ENCODE measurements around the gene GPBAR1.

The GPBAR1 gene

GRCh38 chr2:218238887-218239286 lies 21.9 kb upstream of the GPBAR1 start:
- no peak for DNase-seq (ENCODE audit: low read depth in 4 of 4, low spot score in 1 of 4)

DNA sequence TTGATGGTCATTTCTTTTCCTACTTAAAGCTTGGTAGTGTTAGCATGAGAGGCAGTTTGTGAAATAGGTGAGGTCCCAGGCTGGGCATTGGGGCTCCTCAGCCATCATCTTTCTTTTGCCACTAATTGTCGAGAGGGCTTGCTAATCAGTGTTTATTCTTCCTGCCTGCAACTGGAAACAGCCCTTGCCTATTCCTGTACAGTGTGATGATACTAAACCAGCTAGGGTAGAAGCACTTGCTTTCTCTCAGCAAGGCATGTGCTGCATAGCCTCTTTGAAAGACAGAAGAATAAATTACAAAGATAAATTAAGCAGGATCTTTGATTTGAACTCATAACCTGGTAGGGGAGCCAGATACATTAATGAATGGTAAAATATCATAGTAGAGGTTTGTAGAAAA lies 16.6 kb upstream of the GPBAR1 start:
- no peak for DNase-seq (ENCODE audit: low read depth in 4 of 4, low spot score in 1 of 4)

DNA sequence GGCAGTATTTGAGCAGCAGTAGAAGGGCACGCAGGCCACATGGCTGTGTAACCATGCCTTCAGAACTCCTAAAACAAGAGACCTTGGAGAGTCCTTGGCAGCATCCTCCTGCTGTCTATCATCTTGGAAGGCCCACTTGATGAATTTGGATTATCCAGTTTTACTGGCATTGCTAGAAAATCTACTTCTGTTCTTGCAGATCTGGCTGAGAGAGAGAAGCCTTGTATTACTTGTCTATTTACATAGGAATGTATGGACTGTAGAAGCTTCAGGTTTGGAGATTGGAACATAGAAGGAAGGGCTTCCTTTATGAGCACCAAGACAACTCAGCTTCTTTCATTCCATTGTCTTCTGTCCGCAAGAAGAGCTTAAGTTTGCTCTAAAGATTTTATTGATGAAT lies 16.1 kb upstream of the GPBAR1 start:
- no peak for DNase-seq (ENCODE audit: low read depth in 4 of 4, low spot score in 1 of 4)

DNA sequence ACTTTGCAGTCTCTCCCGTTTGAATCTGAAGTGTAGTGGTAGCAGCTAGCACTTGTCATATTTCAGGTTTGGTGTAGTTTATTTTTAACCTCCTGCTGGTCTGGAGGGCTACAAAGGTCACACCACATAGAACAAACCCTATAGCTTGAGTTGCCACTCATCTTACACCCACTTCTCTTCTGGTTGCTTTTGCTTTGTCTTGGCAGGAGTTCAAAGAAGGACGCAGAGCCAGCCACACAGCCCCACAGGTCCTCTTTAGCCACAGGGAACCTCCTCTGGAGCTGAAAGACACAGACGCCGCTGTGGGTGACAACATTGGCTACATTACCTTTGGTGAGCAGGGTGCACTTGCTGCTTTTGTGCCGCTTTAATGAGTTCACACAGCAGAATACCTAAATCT lies 15.6 kb upstream of the GPBAR1 start:
- no peak for DNase-seq (ENCODE audit: low read depth in 4 of 4, low spot score in 1 of 4)

DNA sequence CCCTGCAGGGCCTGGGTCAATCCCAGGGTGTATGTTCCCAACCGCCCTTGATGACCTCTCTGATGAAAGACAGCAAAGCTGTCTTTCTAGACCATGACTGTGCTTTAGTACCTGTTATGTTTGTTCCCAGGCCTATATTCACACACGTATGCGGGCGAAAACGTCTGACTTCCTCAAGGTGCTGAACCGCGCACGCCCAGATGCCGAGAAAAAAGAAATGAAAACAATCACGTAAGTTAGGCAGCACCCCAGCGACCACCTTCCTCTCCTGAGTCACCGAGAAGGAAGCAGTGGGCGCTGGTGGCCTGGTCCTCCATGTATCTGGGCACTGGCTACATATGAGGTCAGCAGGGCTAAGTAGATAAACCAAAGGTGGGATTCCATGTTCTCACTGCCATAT lies 11.1 kb upstream of the GPBAR1 start:
- no peak for DNase-seq (ENCODE audit: low read depth in 4 of 4, low spot score in 1 of 4)

DNA sequence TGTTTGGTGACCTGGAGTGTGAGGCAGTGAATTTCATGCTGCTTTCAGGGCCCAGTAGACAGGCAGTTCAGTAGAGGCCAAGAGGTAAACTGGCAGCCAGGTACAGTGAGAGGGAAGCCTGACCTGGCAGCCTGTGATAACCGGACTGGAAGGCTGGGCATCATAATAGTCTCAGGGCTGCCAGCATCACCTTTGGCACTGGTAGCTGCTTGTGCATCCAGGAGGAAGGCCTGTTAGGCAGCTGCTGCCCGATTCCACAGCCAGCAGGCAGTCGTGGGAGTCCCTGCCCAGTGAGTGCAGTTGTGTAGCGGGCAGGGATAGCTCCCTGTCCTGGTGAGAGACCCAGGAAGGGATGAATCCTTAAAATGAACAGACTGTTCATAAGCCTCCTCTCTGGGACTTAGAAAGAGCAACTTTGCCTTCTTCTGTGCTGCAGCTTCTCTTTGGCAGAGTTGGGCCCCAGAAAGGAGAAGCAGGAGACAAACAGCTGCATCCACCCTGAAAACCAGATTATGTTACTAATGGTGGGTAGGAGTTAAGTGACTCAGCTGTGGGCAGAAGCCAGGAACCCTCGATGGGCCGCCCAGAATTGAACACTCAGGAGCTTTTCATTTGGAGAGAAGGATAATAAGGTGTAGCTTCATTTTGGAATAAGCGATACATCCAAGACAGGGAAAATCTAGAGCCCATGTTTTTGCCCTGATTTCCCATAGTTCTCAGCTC lies 8.1 kb upstream of the GPBAR1 start:
- no peak for DNase-seq (ENCODE audit: low read depth in 4 of 4, low spot score in 1 of 4)

DNA sequence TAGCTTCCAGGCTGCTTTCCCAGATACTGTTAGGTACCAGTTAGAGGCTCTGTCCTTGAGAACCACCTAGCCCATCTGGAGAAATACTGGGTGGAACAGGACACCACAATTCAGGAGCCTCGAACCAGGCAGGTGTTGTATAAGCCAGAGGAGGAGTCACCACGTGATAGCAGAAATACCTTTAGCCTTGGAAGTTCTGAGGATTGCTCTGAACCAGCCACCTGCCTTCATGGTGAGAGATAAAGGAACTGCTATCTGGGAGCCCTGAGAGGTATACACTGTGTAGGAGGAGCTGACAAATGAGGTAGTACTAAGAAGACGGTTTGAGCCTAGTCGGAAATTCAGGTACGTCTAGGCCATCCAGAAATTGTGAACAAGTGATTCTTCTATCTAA lies 7.6 kb upstream of the GPBAR1 start:
- DNase-seq (ENCODE audit: low read depth in 4 of 4, low spot score in 1 of 4) = no peak

GRCh38 chr2:218255446-218255845 lies 5.4 kb upstream of the GPBAR1 start:
- DNase-seq (ENCODE audit: low read depth in 4 of 4, low spot score in 1 of 4) = no peak

DNA sequence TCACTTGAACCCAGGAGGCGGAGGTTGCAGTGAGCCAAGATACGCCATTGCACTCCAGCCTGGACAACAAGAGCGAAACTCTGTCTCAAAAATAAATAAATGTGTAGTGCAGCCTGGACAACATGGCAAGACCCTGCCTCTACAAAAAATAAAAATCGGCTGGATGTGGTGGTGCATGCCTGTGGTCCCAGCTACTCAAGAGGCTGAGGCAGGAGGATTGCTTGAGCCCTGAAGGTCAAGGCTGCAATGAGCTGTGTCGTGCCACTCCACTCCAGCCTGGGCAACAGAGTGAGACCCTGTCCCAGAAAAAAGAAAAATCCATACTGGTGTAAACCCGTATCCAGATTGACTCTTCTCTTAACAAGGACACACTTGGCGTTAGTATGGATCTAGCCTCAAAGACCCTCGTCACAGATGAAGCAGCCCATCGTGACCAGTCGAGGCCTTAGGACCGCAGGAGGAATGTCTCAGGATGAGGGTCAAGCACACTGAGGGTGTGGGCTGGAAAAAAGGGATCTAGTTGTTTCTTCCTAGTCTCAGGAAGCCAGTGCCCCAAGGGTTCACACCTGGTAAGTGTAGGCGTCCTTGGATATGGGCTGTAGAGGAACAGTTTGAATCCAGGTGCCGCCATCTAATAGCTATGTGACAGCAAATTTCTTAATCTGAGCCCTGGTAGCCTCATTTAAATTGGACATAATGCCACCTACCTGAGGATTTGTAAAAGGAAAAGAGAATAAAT lies 4.0 kb upstream of the GPBAR1 start:
- DNase-seq (ENCODE audit: low read depth in 4 of 4, low spot score in 1 of 4) = no peak

- DNase-seq (ENCODE audit: low read depth in 4 of 4, low spot score in 1 of 4) = peak; percentile 43 to 53 (median 48)
Observed at GRCh38 chr2:218257390-218257981, 3.3 kb upstream of the GPBAR1 start.

DNA sequence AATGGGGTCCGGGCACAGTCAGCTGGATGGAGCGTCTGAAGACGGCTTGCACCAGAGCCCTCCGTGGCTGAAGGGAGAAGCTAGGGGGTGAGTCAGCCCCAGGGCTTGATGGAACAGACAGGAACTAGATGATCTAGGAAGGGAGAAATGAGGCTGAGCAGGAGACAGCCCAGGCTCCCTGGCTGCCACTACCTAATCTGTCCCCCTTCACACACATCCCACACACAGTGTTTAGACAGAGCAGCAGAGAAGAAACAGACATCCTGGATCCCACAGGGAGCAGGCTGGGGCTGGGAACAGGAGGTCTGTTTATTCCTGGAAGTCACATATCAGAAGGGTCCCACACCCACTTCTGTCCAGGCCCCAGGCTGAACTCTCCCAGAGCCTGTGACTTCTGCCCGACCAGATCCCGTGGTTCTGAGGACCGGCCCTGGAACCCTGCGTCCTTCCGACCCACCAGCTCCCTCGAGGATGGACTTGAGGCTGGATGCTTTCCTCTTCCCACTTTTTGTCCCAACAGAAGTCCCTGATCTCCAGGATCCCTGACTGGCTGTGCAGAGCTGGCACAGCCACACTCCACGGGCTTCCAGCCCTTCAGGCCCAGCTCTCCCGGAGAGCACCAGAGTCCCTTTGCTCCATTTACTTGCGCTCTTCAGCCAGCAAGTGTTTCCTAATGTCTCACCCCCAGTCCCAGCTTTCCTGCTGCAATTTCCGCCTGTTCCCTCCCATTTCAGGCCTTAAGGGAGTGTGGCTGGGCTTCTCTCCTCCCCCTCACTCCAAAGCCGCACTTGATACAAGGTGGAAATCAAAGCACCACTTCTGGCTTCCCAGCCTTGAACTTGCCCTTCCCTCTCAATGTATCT lies 1.5 kb upstream of the GPBAR1 start:
- no peak for DNase-seq (ENCODE audit: low read depth in 4 of 4, low spot score in 1 of 4)

GRCh38 chr2:218260166-218260565 lies 649 bp upstream of the GPBAR1 start:
- no peak for DNase-seq (ENCODE audit: low read depth in 4 of 4, low spot score in 1 of 4)

DNA sequence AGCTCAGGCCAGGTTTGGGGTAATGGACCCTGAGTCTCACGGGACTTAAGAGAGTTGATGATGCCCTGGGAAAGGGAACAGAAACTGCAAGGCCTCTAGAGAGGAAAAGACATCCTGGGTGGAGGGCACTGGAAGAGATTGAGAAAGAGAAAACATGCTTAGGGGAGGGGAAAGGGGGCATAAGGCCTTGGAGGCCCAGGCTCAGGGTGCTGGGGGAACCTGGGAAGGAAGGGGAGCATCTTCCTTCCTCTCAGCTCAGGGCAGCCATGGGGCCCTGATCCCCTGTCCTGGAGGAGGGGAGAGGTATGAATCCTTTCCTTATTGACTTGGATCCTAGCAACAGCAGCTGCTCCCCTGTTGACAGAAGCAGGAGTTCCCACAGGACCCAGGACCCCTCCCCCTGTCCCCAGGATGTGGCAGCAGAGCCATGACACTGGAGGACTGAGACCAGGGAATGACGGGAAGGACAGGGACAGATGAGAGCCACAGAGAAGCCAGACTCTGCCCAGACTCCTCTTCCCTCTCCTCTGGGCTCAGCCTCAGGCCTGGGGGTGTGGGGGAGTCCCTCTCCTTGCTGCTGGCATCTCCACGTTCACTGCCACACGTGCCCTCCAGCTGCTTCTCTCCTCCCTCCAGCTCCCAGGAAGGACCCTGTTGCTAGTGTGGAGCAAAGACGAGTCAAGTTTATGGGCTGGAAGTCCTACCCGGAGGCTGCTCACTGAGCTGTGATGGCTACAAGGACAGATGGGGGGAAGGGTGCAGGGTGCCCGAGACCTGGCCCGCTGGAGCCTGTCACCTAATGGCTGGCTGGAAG lies 815 bp downstream of the GPBAR1 start:
- DNase-seq (ENCODE audit: low read depth in 4 of 4, low spot score in 1 of 4) = no peak

- no peak for DNase-seq (ENCODE audit: low read depth in 4 of 4, low spot score in 1 of 4)
Observed at GRCh38 chr2:218262237-218262600, 1.4 kb downstream of the GPBAR1 start.

- DNase-seq (ENCODE audit: low read depth in 4 of 4, low spot score in 1 of 4) = no peak
Observed at GRCh38 chr2:218262631-218263586, 2.1 kb downstream of the GPBAR1 start.

- no peak for DNase-seq (ENCODE audit: low read depth in 4 of 4, low spot score in 1 of 4)
Observed at GRCh38 chr2:218263817-218264641, 3.2 kb downstream of the GPBAR1 start.

- no peak for DNase-seq (ENCODE audit: low read depth in 4 of 4, low spot score in 1 of 4)
Observed at GRCh38 chr2:218264773-218265561, 4.2 kb downstream of the GPBAR1 start.

GRCh38 chr2:218265626-218266025 lies 4.8 kb downstream of the GPBAR1 start:
- DNase-seq (ENCODE audit: low read depth in 4 of 4, low spot score in 1 of 4) = no peak

Data from stimulated activated CD4-positive, alpha-beta T cell treated with anti-CD3 and anti-CD28 coated beads, Interleukin-1b, Interleukin-23, amount 100 ng/mL, for 24 hours (primary cell).